ENCODE data around the gene ZBTB4. TPM values are rescaled to one million over a fixed set of nuclear protein-coding genes. Genes with fewer than 3 reads are reported as not detected.

Gene ZBTB4, protein sequence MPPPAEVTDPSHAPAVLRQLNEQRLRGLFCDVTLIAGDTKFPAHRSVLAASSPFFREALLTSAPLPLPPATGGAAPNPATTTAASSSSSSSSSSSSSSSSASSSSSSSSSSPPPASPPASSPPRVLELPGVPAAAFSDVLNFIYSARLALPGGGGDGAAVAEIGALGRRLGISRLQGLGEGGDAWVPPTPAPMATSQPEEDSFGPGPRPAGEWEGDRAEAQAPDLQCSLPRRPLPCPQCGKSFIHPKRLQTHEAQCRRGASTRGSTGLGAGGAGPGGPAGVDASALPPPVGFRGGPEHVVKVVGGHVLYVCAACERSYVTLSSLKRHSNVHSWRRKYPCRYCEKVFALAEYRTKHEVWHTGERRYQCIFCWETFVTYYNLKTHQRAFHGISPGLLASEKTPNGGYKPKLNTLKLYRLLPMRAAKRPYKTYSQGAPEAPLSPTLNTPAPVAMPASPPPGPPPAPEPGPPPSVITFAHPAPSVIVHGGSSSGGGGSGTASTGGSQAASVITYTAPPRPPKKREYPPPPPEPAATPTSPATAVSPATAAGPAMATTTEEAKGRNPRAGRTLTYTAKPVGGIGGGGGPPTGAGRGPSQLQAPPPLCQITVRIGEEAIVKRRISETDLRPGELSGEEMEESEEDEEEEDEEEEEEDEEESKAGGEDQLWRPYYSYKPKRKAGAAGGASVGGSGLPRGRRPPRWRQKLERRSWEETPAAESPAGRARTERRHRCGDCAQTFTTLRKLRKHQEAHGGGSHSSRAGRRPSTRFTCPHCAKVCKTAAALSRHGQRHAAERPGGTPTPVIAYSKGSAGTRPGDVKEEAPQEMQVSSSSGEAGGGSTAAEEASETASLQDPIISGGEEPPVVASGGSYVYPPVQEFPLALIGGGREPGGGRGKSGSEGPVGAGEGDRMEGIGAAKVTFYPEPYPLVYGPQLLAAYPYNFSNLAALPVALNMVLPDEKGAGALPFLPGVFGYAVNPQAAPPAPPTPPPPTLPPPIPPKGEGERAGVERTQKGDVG
- total RNA-seq (2022; extraction: Qiagen RNA extraction) = 20.5 to 25.6 TPM (median 24.4 TPM) in 5 replicates

DNA sequence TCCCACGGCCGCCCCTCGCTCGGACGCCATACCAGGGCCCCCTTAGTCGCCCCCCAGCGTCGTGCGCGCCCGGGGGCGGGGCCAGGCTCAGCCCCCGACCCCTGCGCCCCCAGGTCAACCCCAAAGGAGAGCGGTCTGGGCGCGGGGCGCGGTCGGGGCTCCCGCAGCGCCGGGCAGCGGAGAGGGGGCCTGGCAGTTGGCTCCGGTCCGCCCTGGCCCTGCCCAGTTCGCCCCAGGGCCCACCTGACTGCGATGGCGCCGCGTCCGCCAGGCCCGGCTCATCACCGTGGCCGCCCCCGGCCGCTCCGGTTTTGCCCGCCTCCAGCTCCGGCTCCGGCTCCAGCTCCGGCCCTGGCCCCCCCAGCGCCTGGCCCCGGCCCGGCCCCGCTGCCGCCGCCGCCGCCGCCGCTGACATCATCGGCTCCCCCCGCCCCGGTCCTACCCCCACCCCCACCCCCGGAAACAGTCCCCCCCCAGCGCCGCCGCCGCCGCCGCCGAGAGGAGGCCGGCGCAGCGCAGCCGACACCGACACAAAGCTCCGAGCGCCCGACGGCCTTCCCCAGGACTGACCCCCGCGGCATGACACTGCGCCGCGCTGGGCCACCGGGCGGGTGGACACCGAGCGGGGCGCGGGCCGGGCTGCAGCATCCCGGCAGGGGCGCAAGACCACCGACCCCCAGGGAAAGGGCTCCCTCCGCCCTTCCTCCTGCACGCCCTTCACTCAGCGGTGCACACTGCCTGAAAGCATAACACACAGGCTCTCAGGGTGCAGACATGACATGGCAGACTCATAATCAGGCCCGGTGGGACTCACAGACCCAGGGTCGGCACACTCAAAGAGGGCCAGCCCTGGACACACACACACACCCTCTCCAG, at the start of gene ZBTB4:
ZBTB4 (minus strand) TSS at position 419 of the 876 bp plus-strand sequence. CDS start 12,830 bp downstream, outside the sequence.

DNA sequence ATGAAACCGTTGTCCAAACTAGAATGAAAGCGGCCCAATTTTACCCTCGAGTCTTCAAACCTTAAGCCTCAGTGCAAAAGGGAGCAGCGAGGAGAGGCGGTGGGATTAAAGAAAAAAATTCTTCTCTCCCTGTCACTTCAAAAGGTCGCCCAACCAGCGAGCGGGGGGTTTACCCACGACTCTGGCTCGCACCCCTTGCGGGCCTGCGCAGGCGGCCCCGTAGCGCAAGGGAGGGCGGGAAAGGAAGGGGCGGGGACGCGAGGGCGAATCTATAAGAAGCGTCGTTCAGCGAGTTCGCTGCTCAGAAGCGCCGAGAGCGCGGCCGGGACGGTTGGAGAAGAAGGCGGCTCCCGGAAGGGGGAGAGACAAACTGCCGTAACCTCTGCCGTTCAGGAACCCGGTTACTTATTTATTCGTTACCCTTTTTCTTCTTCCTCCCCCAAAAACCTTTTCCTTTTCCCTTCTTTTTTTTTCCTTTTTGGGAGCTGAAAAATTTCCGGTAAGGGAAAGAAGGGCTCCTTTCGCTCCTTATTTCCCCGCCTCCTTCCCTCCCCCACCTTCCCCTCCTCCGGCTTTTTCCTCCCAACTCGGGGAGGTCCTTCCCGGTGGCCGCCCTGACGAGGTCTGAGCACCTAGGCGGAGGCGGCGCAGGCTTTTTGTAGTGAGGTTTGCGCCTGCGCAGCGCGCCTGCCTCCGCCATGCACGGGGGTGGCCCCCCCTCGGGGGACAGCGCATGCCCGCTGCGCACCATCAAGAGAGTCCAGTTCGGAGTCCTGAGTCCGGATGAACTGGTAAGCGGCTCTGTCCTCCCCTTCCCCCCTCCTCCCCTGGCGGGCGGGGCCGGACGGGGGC, 4.9 kb upstream of the ZBTB4 start, which contains the start of gene POLR2A:
POLR2A (plus strand) TSS at position 300 of the 852 bp plus-strand sequence.

DNA sequence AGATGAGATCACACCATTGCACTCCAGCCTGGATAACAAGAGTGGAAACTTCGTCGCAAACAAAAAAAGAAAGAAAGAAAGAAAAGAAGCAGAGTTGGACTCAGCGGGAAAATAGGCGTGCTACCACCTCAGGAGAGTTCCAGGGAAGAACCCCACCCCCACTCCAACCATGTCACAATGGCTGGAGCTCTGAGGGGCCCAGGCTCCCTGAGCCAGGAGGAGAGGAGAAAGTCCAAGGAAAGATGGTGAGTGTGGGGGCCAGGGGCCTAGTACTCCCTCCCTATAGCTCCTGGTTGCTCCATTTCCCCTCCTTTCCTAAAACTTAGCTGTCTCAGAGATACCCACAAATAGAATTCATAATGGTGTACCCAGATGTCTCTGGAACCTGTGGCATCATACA, 1.8 kb upstream of the ZBTB4 start, which contains the start of gene SLC35G6:
SLC35G6 (plus strand) TSS at position 172 of the 400 bp plus-strand sequence; CDS start at position 243, 71 bp downstream.

DNA sequence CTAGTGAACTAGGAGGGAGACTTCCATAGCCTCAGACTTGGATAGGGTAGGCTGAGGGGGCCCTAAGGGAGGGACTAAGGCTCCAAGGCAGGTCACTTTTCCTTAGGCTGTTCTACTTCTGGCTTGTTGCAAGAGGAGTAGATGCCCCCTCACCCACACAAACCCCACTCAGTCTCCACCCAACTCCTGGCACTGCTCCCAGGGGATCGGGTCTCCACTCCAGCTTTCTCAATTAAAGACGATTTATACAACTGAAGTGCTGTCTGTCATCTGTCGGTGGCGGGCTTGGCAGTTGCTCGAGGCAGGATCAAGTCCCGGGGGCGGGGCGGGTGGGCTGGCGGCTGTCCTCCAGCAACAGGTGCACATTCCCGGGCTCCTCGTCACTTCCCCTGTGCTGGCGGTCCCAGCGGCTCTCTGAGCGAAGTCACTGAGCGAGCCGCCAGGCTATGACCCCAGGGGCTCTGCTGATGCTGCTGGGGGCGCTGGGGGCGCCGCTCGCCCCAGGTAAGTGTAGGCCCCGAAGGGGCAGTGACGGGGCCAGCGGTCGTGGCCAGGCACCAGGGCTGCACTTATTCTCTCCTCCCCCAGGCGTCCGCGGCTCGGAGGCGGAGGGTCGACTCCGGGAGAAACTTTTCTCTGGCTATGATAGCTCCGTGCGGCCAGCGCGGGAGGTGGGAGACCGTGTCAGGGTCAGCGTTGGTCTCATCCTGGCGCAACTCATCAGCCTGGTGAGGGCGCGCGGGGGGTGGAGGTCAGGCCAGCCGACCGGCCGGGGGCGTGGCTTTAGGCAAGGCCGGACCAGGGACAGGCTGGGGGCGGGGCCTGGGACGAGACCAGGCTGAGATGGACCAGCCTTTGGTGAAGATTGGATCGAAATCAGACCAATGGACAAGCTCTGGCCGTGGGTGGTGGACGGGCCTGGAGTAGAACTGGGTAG, 34.5 kb downstream of the ZBTB4 start, which contains the start of gene CHRNB1:
CHRNB1 (plus strand) TSS at position 380 of the 937 bp plus-strand sequence; CDS start at position 447, 67 bp downstream.

DNA sequence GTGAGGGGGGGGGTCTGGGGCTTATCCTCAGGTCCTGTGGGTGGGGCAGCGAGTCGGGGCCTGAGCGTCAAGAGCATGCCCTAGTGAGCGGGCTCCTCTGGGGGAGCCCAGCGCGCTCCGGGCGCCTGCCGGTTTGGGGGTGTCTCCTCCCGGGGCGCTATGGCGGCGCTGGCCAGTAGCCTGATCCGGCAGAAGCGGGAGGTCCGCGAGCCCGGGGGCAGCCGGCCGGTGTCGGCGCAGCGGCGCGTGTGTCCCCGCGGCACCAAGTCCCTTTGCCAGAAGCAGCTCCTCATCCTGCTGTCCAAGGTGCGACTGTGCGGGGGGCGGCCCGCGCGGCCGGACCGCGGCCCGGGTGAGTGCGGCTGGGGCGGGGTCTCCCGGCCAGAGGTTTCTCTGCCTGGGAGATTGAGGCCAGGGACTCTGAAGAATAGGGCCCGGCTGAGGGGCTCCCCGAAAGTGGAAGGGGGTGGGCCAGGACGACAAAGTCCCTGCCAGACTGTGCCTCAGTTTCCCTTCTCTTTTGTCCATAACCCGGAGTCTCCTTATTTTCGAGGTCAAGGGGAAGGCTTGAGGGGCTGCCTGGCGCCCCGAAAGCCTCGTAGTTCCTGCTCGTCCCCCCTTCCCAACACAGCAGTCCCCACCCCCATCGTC, 39.8 kb downstream of the ZBTB4 start, which contains the start of gene FGF11:
FGF11 (plus strand) TSS at position 51 of the 651 bp plus-strand sequence; CDS start at position 160, 109 bp downstream.

DNA sequence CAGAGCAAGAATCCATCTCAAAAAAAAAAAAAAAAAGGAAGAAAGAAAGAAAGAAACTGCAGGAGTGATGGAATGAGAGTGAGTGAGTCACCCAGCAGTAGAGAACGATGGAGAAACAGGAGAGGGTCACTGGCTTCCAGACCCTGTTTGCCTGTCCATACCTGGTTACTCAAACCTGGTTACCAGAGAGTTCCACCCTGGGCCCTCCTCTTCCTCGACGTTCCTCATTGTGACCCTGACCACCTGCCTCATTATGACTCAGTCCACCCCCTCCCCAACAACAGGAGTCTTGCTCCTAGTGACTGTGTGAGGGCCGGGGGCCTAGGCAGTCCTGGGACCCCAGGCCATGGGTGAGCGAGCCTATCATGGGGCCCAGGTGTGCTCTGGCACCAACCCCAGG, 50.9 kb downstream of the ZBTB4 start, which contains the start of gene SPEM3:
SPEM3 (plus strand) TSS at position 301 of the 400 bp plus-strand sequence; CDS start at position 347, 46 bp downstream.

DNA sequence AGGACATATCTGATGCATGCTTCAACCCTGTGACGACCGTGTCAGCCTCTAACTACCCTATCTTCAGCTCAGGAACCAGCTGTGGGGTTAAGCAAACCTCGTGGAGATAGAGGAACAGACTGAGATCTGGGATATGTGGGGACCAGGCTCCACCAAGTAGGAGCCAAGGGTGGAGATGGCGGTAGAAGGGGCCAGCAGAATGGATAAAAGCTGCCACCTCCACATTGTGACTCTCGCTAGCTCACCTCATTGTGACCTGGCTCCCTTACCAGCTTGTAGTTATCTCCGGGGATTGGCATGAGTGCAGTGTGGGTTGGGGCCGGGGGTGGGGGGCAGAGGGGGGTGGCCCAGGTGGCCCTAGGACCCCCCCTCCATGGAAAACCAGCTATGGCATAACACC, 54.1 kb downstream of the ZBTB4 start, which contains the start of gene SPEM2:
SPEM2 (plus strand) TSS at position 301 of the 400 bp plus-strand sequence; CDS start at position 374, 73 bp downstream.

DNA sequence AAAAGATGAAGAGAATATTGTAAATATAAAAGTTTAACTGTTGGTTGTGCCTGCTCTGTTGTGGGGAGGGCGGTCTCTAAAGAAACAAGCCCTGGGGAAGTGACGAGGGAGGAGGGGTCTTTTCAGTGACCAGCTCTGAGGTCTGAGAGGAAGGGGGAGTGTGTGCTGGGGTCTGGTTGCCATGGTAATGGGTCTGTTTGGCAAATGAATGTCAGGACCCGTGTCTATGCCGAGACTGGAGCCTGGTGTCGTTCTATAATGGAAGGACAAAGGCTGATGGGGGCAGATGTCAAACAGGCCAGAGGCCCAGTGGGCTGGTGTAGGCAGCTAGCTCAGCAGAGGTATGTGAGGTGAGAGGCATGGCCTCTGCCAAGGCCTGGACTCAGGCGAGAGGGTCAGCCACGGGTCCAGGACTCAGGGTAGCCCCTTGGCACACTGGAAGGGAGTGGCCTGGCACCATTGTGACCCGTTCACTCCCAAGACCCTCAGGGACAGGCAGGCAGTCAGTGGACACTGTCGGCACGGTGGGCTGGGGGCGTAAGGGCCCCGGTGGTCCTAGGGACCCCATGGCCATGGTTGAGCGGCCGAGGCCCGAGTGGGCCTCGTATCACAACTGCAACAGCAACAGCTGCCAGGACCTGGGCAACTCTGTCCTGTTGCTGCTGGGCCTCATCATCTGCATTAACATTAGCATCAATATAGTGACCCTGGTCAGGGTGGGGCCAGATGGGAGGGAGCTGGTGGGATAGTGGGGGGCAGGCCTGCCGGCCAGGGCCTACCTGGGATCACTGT, 59.4 kb downstream of the ZBTB4 start, which contains the start of gene SPEM1:
SPEM1 (plus strand) TSS at position 506 of the 792 bp plus-strand sequence; CDS start at position 567, 61 bp downstream.

Other genes starting within 250 kb of the ZBTB4 start
- 30.2 to 44.4 TPM (median 41.9 TPM) in 5 replicates for gene DVL2, start 245.1 kb downstream of the ZBTB4 start, total RNA-seq (2022; extraction: Qiagen RNA extraction)
- 86.3 to 101 TPM (median 94.7 TPM) in 5 replicates for gene PHF23, start 240.2 kb downstream of the ZBTB4 start, total RNA-seq (2022; extraction: Qiagen RNA extraction)
- 638 to 781 TPM (median 668 TPM) in 5 replicates for gene GABARAP, start 237.2 kb downstream of the ZBTB4 start, total RNA-seq (2022; extraction: Qiagen RNA extraction)
- gene CTDNEP1, start 227.9 kb downstream of the ZBTB4 start, total RNA-seq (2022; extraction: Qiagen RNA extraction) = 213 to 239 TPM (median 227 TPM) in 5 replicates
- 128 to 149 TPM (median 131 TPM) in 5 replicates for gene ELP5, start 227.4 kb downstream of the ZBTB4 start, total RNA-seq (2022; extraction: Qiagen RNA extraction)
- 1.5 to 3.0 TPM (median 2.0 TPM) in 5 replicates for gene CLDN7, start 217.2 kb downstream of the ZBTB4 start, total RNA-seq (2022; extraction: Qiagen RNA extraction)
- gene SLC2A4, start 197.9 kb downstream of the ZBTB4 start, total RNA-seq (2022; extraction: Qiagen RNA extraction) = 0.28 to 0.57 TPM (median 0.35 TPM) in 5 replicates
- 0.35 to 0.65 TPM (median 0.56 TPM) in 5 replicates for gene YBX2, start 185.0 kb downstream of the ZBTB4 start, total RNA-seq (2022; extraction: Qiagen RNA extraction)
- gene EIF5A, start 172.0 kb downstream of the ZBTB4 start, total RNA-seq (2022; extraction: Qiagen RNA extraction) = 1,593 to 1,803 TPM (median 1,704 TPM) in 5 replicates
- 92.1 to 108 TPM (median 95.9 TPM) in 5 replicates for gene GPS2, start 164.3 kb downstream of the ZBTB4 start, total RNA-seq (2022; extraction: Qiagen RNA extraction)
- 22.4 to 41.3 TPM (median 31.1 TPM) in 5 replicates for gene NEURL4, start 150.3 kb downstream of the ZBTB4 start, total RNA-seq (2022; extraction: Qiagen RNA extraction)
- gene ACAP1, start 143.1 kb downstream of the ZBTB4 start, total RNA-seq (2022; extraction: Qiagen RNA extraction) = 2.7 to 6.9 TPM (median 5.1 TPM) in 5 replicates
- gene KCTD11, start 127.5 kb downstream of the ZBTB4 start, total RNA-seq (2022; extraction: Qiagen RNA extraction) = 11.0 to 13.1 TPM (median 11.3 TPM) in 5 replicates
- gene TMEM95, start 124.5 kb downstream of the ZBTB4 start, total RNA-seq (2022; extraction: Qiagen RNA extraction) = not detected in 5 replicates
- gene TNK1, start 98.5 kb downstream of the ZBTB4 start, total RNA-seq (2022; extraction: Qiagen RNA extraction) = 1.2 to 1.8 TPM (median 1.4 TPM) in 5 replicates
- 37.1 to 48.8 TPM (median 43.3 TPM) in 5 replicates for gene PLSCR3, start 85.1 kb downstream of the ZBTB4 start, total RNA-seq (2022; extraction: Qiagen RNA extraction)
- 203 to 237 TPM (median 220 TPM) in 5 replicates for gene TMEM256, start 75.5 kb downstream of the ZBTB4 start, total RNA-seq (2022; extraction: Qiagen RNA extraction)
- 12.6 to 19.8 TPM (median 16.8 TPM) in 5 replicates for gene NLGN2, start 71.8 kb downstream of the ZBTB4 start, total RNA-seq (2022; extraction: Qiagen RNA extraction)
- gene SPEM1, start 59.3 kb downstream of the ZBTB4 start, total RNA-seq (2022; extraction: Qiagen RNA extraction) = not detected in 5 replicates
- gene SPEM2, start 54.0 kb downstream of the ZBTB4 start, total RNA-seq (2022; extraction: Qiagen RNA extraction) = not detected in 5 replicates
- not detected in 5 replicates for gene SPEM3, start 50.8 kb downstream of the ZBTB4 start, total RNA-seq (2022; extraction: Qiagen RNA extraction)
- gene TMEM102, start 44.2 kb downstream of the ZBTB4 start, total RNA-seq (2022; extraction: Qiagen RNA extraction) = 9.8 to 13.6 TPM (median 12.4 TPM) in 5 replicates
- 0.82 to 1.3 TPM (median 0.82 TPM) in 5 replicates for gene FGF11, start 40.1 kb downstream of the ZBTB4 start, total RNA-seq (2022; extraction: Qiagen RNA extraction)
- 8.2 to 10.6 TPM (median 8.6 TPM) in 5 replicates for gene CHRNB1, start 34.6 kb downstream of the ZBTB4 start, total RNA-seq (2022; extraction: Qiagen RNA extraction)
- 0.07 TPM in 1 of 5 replicates, not detected in the others for gene SLC35G6, start 1.8 kb upstream of the ZBTB4 start, total RNA-seq (2022; extraction: Qiagen RNA extraction)
- gene POLR2A, start 4.7 kb upstream of the ZBTB4 start, total RNA-seq (2022; extraction: Qiagen RNA extraction) = 56.9 to 82.2 TPM (median 79.5 TPM) in 5 replicates
- 10.0 to 13.5 TPM (median 10.9 TPM) in 5 replicates for gene TNFSF12, start 69.4 kb upstream of the ZBTB4 start, total RNA-seq (2022; extraction: Qiagen RNA extraction)
- gene TNFSF13, start 79.1 kb upstream of the ZBTB4 start, total RNA-seq (2022; extraction: Qiagen RNA extraction) = 0.70 to 1.2 TPM (median 1.0 TPM) in 5 replicates
- gene SENP3, start 82.3 kb upstream of the ZBTB4 start, total RNA-seq (2022; extraction: Qiagen RNA extraction) = 92.9 to 104 TPM (median 96.8 TPM) in 5 replicates
- 26.4 to 36.3 TPM (median 34.8 TPM) in 5 replicates for gene CD68, start 100.0 kb upstream of the ZBTB4 start, total RNA-seq (2022; extraction: Qiagen RNA extraction)
- 114 to 148 TPM (median 118 TPM) in 5 replicates for gene MPDU1, start 104.2 kb upstream of the ZBTB4 start, total RNA-seq (2022; extraction: Qiagen RNA extraction)
- gene SOX15, start 110.5 kb upstream of the ZBTB4 start, total RNA-seq (2022; extraction: Qiagen RNA extraction) = 0.16 to 0.52 TPM (median 0.34 TPM) in 5 replicates
- 51.9 to 59.1 TPM (median 57.7 TPM) in 5 replicates for gene FXR2, start 135.3 kb upstream of the ZBTB4 start, total RNA-seq (2022; extraction: Qiagen RNA extraction)
- 64.6 to 86.2 TPM (median 81.5 TPM) in 5 replicates for gene SAT2, start 148.2 kb upstream of the ZBTB4 start, total RNA-seq (2022; extraction: Qiagen RNA extraction)
- gene SHBG, start 150.5 kb upstream of the ZBTB4 start, total RNA-seq (2022; extraction: Qiagen RNA extraction) = 0.31 to 0.69 TPM (median 0.67 TPM) in 5 replicates
- gene ATP1B2, start 171.3 kb upstream of the ZBTB4 start, total RNA-seq (2022; extraction: Qiagen RNA extraction) = 0.08 to 0.45 TPM (median 0.10 TPM) in 5 replicates
- 41.5 to 46.5 TPM (median 42.4 TPM) in 5 replicates for gene TP53, start 207.9 kb upstream of the ZBTB4 start, total RNA-seq (2022; extraction: Qiagen RNA extraction)
- 32.1 to 42.0 TPM (median 40.9 TPM) in 5 replicates for gene WRAP53, start 208.8 kb upstream of the ZBTB4 start, total RNA-seq (2022; extraction: Qiagen RNA extraction)
- 1.1 to 1.3 TPM (median 1.2 TPM) in 5 replicates for gene EFNB3, start 225.6 kb upstream of the ZBTB4 start, total RNA-seq (2022; extraction: Qiagen RNA extraction)
- 0.01 to 0.02 TPM (median 0.01 TPM) in 4 of 5 replicates, not detected in the other for gene DNAH2, start 238.1 kb upstream of the ZBTB4 start, total RNA-seq (2022; extraction: Qiagen RNA extraction)

Data from A549 treated with Mapracorat at 1 μM for 4 hours (cell line).